Measurements from ENCODE around the gene NPPC. TPM values are rescaled to one million over a fixed set of nuclear protein-coding genes. Genes with fewer than 3 reads are reported as not detected.
A peak's percentile ranks its signal among the peaks of the same experiment; 100 is the strongest.

Gene NPPC
- total and polyA plus RNA-seq, 2 experiments from 2014 or later, result 0.91 TPM; not detected in 1

GRCh38 chr2:231965102-231965501, 38.9 kb upstream of the NPPC start:
- no peak overlapping the region for H3K27ac ChIP-seq
- peak in 1 of 2 donors; percentile 7 for DNase-seq (ENCODE audit: low read depth in 1 of 2, low spot score in 1 of 2)

GRCh38 chr2:231961349-231962166, 35.4 kb upstream of the NPPC start, which contains the start of gene DIS3L2:
Gene DIS3L2, plus strand, starts transcription at chr2:231961713. Its CDS starts 53,215 bp downstream, at chr2:232014928.
- peaks cover 4% of the 10 kb centered on the region for H3K4me1 ChIP-seq (ENCODE audit: low read depth)
- no peaks in the 10 kb centered on the region for H3K9me3 ChIP-seq (ENCODE audit: low read depth)
- no peaks in the 10 kb centered on the region for H3K36me3 ChIP-seq
- H3K4me3 ChIP-seq, result peak within 1 kb of the TSS; percentile 89
- DNase-seq (ENCODE audit: low read depth in 1 of 2, low spot score in 1 of 2), result peak; percentile 87 to 91
- H3K27ac ChIP-seq, result peak within 1 kb of the TSS; percentile 95
- no peak for TF ChIP-seq CTCF (IDR thresholded peaks at IDR 0.05; ENCODE audit: low read depth, low read length)
- no peaks in the 10 kb centered on the region for H3K27me3 ChIP-seq

More at GRCh38 chr2:231965102-231965501, 38.9 kb upstream of the NPPC start:
- H3K27me3 ChIP-seq, result no peaks in the 10 kb centered on the region
- H3K36me3 ChIP-seq, result no peaks in the 10 kb centered on the region
- no peaks in the 10 kb centered on the region for H3K9me3 ChIP-seq (ENCODE audit: low read depth)
- TF ChIP-seq CTCF (IDR thresholded peaks at IDR 0.05; ENCODE audit: low read depth, low read length), result no peak
- peaks cover 4% of the 10 kb centered on the region for H3K4me1 ChIP-seq (ENCODE audit: low read depth)
- H3K4me3 ChIP-seq, result no peak overlapping the region

- Histone ChIP-seq H3K4me3 (peak overlapping the region; percentile 89), H3K4me1 (ENCODE audit: low read depth) (peaks cover 4% of the 10 kb centered on the region), H3K27ac (peak overlapping the region; percentile 95), H3K9me3 (ENCODE audit: low read depth) (no peaks in the 10 kb centered on the region), H3K36me3 (no peaks in the 10 kb centered on the region), H3K27me3 (peaks cover 5% of the 10 kb centered on the region)
- no peak for DNase-seq (ENCODE audit: low read depth in 1 of 2, low spot score in 1 of 2)
- TF ChIP-seq CTCF (IDR thresholded peaks at IDR 0.05; ENCODE audit: low read depth, low read length), result no peak
Observed at GRCh38 chr2:231960810-231961348, 34.7 kb upstream of the NPPC start.

- H3K9me3 ChIP-seq (ENCODE audit: low read depth), result no peaks in the 10 kb centered on the region
- H3K4me1 ChIP-seq (ENCODE audit: low read depth), result peaks cover 4% of the 10 kb centered on the region
- no peak overlapping the region for H3K4me3 ChIP-seq
- peaks cover 5% of the 10 kb centered on the region for H3K27me3 ChIP-seq
- no peaks in the 10 kb centered on the region for H3K36me3 ChIP-seq
- DNase-seq (ENCODE audit: low read depth in 1 of 2, low spot score in 1 of 2), result no peak
- no peak for TF ChIP-seq CTCF (IDR thresholded peaks at IDR 0.05; ENCODE audit: low read depth, low read length)
- no peak overlapping the region for H3K27ac ChIP-seq
Observed at GRCh38 chr2:231957913-231958763, 31.9 kb upstream of the NPPC start.

- no peak for DNase-seq (ENCODE audit: low read depth in 1 of 2, low spot score in 1 of 2)
- Histone ChIP-seq H3K27ac (no peak overlapping the region), H3K4me3 (no peak overlapping the region), H3K4me1 (ENCODE audit: low read depth) (peaks cover 2% of the 10 kb centered on the region), H3K36me3 (no peaks in the 10 kb centered on the region), H3K27me3 (peaks cover 5% of the 10 kb centered on the region), H3K9me3 (ENCODE audit: low read depth) (no peaks in the 10 kb centered on the region)
- no peak for TF ChIP-seq CTCF (IDR thresholded peaks at IDR 0.05; ENCODE audit: low read depth, low read length)
Observed at GRCh38 chr2:231955758-231956472, 29.7 kb upstream of the NPPC start.
